Neural progenitor cell (in vitro differentiated cells): ENCODE results near the gene SLC2A6. TPM values are rescaled to one million over a fixed set of nuclear protein-coding genes. Genes with fewer than 3 reads are reported as not detected.

Experiments used
- DNase-seq: peaks from one replicate; pipeline ENCODE4 v3.0.0-alpha.2; 2016; ENCODE audit warnings: low spot score
- H2AFZ ChIP-seq: fragments of 200-600 bp; sonication (generic); replicated peaks from 2 replicates; pipeline ENCODE4 v1.6.1; 2016; ENCODE audit warnings: antibody characterized with exemption
- H3F3A ChIP-seq: fragments of 200-600 bp; sonication (generic); 2 replicates; pipeline ENCODE4 v1.6.1; 2016; ENCODE audit warnings: antibody characterized with exemption, low read depth
- H3K27ac ChIP-seq: fragments of 200-600 bp; sonication (generic); 2 replicates; pipeline ENCODE4 v1.5.1; 2016; ENCODE audit warnings: mild to moderate bottlenecking
- H3K27me3 ChIP-seq: fragments of 200-600 bp; sonication (generic); 2 replicates; pipeline ENCODE4 v1.6.1; 2016; ENCODE audit warnings: mild to moderate bottlenecking, moderate library complexity
- H3K36me3 ChIP-seq: fragments of 200-600 bp; sonication (generic); 2 replicates; pipeline ENCODE4 v1.5.1; 2016
- H3K4me1 ChIP-seq: fragments of 200-600 bp; sonication (generic); 2 replicates; pipeline ENCODE4 v1.6.1; 2016; ENCODE audit warnings: mixed run types
- H3K4me2 ChIP-seq: fragments of 200-600 bp; sonication (generic); 2 replicates; pipeline ENCODE4 v1.6.1; 2016
- H3K4me3 ChIP-seq: fragments of 200-600 bp; sonication (generic); 2 replicates; pipeline ENCODE4 v1.5.1; 2016
- H3K79me2 ChIP-seq: fragments of 200-600 bp; sonication (generic); 2 replicates; pipeline ENCODE4 v1.6.1; 2016; ENCODE audit warnings: low read depth
- H3K9ac ChIP-seq: fragments of 200-600 bp; sonication (generic); 2 replicates; pipeline ENCODE4 v1.6.1; 2016
- H3K9me3 ChIP-seq: fragments of 200-600 bp; sonication (generic); 2 replicates; pipeline ENCODE4 v1.5.1; 2016; ENCODE audit warnings: low read depth
- H4K20me1 ChIP-seq: fragments of 200-600 bp; sonication (generic); 2 replicates; pipeline ENCODE4 v1.6.1; 2016; ENCODE audit warnings: low read depth
- H3K27ac Mint-ChIP-seq: 3 replicates; pipeline ENCODE4 v1.8.0; 2021; ENCODE audit warnings: mixed read lengths
- H3K27me3 Mint-ChIP-seq: 2 replicates; pipeline ENCODE4 v1.8.0; 2022; ENCODE audit warnings: low read depth, mild to moderate bottlenecking, inconsistent platforms, moderate library complexity, mixed read lengths; ENCODE audit not compliant: insufficient read depth
- H3K36me3 Mint-ChIP-seq: 3 replicates; pipeline ENCODE4 v1.8.0; 2021; ENCODE audit warnings: mixed read lengths
- H3K4me1 Mint-ChIP-seq: 3 replicates; pipeline ENCODE4 v1.8.0; 2021; ENCODE audit warnings: mixed read lengths
- H3K4me3 Mint-ChIP-seq: 3 replicates; pipeline ENCODE4 v1.8.0; 2021; ENCODE audit warnings: mild to moderate bottlenecking, moderate library complexity, mixed read lengths
- H3K9me3 Mint-ChIP-seq: 3 replicates; pipeline ENCODE4 v1.8.0; 2020; ENCODE audit warnings: mixed read lengths
- CTCF ChIP-seq: fragments of 200-600 bp; sonication (generic); IDR thresholded peaks from 2 replicates; pipeline ENCODE4 v1.5.1; 2017; ENCODE audit warnings: antibody characterized with exemption, mild to moderate bottlenecking
- EZH2 ChIP-seq: fragments of 200-600 bp; sonication (generic); IDR thresholded peaks from 2 replicates; pipeline ENCODE4 v1.6.1; 2017; ENCODE audit warnings: antibody characterized with exemption, mild to moderate bottlenecking, moderate library complexity
- EZH2phosphoT487 ChIP-seq: fragments of 200-600 bp; sonication (generic); IDR thresholded peaks from 2 replicates; pipeline ENCODE4 v1.6.1; 2017; ENCODE audit warnings: antibody characterized with exemption
- total RNA-seq: library from RNA; depleted of rRNA; stranded (reverse); fragments of >200 nt; gene quantifications from 2 replicates; pipeline ENCODE4 v1.2.3, GENCODE V29; 2015; ENCODE audit warnings: low replicate concordance

The SLC2A6 gene
- total RNA-seq, 1 donor from 2014 or later: 2.3 TPM

DNA sequence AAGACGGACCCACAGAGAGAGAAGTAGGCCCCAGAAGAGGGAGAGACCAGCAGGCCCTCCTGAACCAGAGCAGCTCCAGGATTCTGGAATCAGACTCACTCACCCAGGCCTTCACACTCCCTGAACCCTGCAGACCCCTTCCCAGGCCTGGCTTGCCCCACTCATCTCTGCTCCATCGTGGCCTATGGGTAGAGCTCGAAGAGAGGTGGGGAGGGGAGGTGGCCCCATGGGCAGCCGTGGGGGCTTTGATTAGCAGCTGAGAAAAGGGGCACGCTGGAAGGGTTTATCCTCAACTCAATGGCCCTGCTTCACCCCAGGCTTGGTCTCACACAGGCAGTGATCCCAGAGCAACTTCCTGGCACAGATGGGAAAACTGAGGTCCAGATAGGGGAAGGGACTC, 45.2 kb upstream of the SLC2A6 start:
- Mint-ChIP-seq H3K27ac (no peak overlapping the region), H3K27me3 (peaks cover 4% of the 10 kb centered on the region), H3K36me3 (no peaks in the 10 kb centered on the region), H3K9me3 (no peaks in the 10 kb centered on the region), H3K4me3 (no peak overlapping the region), H3K4me1 (peaks cover 50% of the 10 kb centered on the region)
- Histone ChIP-seq H4K20me1 (no peaks in the 10 kb centered on the region), H3K36me3 (no peaks in the 10 kb centered on the region), H3K4me3 (no peak overlapping the region), H3K27me3 (no peaks in the 10 kb centered on the region), H3K79me2 (no peaks in the 10 kb centered on the region), H3F3A (peaks cover 6% of the 10 kb centered on the region), H3K4me1 (peaks cover 29% of the 10 kb centered on the region), H3K9me3 (no peaks in the 10 kb centered on the region), H2AFZ (no peak overlapping the region), H3K27ac (no peak overlapping the region), H3K4me2 (no peak overlapping the region), H3K9ac (no peak overlapping the region)
- no peak for DNase-seq
- no peak for TF ChIP-seq EZH2phosphoT487
- no peak for TF ChIP-seq CTCF
- no peak for TF ChIP-seq EZH2

GRCh38 chr9:133523106-133523505, 44.2 kb upstream of the SLC2A6 start:
- no peaks in the 10 kb centered on the region for H3K9me3 ChIP-seq
- Mint-ChIP-seq H3K27ac (no peak overlapping the region), H3K4me1 (peaks cover 49% of the 10 kb centered on the region)

DNA sequence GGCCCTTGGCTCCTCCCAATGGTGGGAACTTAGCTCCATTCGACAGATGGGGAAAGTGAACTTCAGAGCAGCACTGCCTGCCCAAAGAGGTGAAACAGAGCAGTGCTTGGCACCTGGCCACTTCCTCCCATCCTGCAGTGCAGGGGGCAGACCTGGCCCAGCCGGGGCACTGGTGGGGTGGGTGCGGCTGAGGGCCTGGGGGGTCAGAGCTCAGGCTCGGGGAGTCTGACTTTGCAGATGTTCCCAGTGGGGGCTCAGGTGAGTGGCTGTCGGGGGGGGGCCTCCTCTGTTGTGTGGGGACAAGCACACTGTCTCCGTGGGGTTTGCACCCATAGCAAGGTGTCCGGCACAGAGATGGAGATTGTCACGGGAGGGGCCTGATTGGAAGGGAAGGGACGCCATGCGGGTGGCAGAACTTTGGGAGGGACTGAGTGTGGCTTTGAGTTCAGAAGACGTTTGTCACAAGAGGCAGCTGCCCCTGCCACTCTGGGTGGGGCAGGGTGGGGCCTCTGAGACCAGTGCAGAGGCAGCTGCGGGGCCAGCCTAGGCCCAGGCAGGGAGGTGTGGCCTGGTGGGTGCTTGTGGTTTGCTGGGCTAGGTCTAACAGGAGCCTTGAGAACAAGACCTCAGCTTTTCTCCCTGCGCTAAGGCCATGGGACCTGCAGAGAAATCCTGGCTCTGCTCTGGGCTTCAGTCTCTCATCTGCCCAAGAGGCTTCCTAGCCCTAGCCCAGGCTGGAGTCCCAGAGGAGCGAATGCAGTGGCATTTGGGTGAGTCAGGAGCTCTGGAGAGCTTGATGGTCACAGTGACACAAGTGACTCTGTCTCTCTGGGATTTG, 43.4 kb upstream of the SLC2A6 start:
- no peak overlapping the region for H2AFZ ChIP-seq
- H3K27ac ChIP-seq: no peak overlapping the region
- H3K36me3 Mint-ChIP-seq: no peaks in the 10 kb centered on the region
- no peaks in the 10 kb centered on the region for H3K79me2 ChIP-seq
- no peak overlapping the region for H3K4me3 Mint-ChIP-seq
- H3K4me3 ChIP-seq: no peak overlapping the region
- H3K4me1 Mint-ChIP-seq: peaks cover 42% of the 10 kb centered on the region
- TF ChIP-seq CTCF: no peak
- H3K27ac Mint-ChIP-seq: no peak overlapping the region
- no peaks in the 10 kb centered on the region for H3K9me3 Mint-ChIP-seq
- no peaks in the 10 kb centered on the region for H4K20me1 ChIP-seq
- peaks cover 5% of the 10 kb centered on the region for H3F3A ChIP-seq
- H3K27me3 ChIP-seq: no peaks in the 10 kb centered on the region
- H3K4me1 ChIP-seq: peaks cover 12% of the 10 kb centered on the region
- no peak overlapping the region for H3K4me2 ChIP-seq
- H3K9ac ChIP-seq: no peak overlapping the region
- DNase-seq: no peak
- H3K27me3 Mint-ChIP-seq: peaks cover 7% of the 10 kb centered on the region
- H3K36me3 ChIP-seq: no peaks in the 10 kb centered on the region
- H3K9me3 ChIP-seq: no peaks in the 10 kb centered on the region

More at GRCh38 chr9:133523106-133523505, 44.2 kb upstream of the SLC2A6 start:
- H3K4me3 Mint-ChIP-seq: no peak overlapping the region
- Histone ChIP-seq H3K4me3 (no peak overlapping the region), H4K20me1 (no peaks in the 10 kb centered on the region), H3K27me3 (no peaks in the 10 kb centered on the region), H2AFZ (no peak overlapping the region), H3K4me1 (peaks cover 20% of the 10 kb centered on the region), H3K79me2 (no peaks in the 10 kb centered on the region), H3K36me3 (no peaks in the 10 kb centered on the region), H3F3A (peaks cover 6% of the 10 kb centered on the region), H3K4me2 (no peak overlapping the region), H3K27ac (no peak overlapping the region), H3K9ac (no peak overlapping the region)
- peaks cover 7% of the 10 kb centered on the region for H3K27me3 Mint-ChIP-seq
- no peaks in the 10 kb centered on the region for H3K36me3 Mint-ChIP-seq
- TF ChIP-seq CTCF (no peak), EZH2 (no peak), EZH2phosphoT487 (no peak)
- H3K9me3 Mint-ChIP-seq: no peaks in the 10 kb centered on the region
- no peak for DNase-seq
